Measurements from ENCODE around the gene CNTN4.

CNTN4 gene

GRCh38 chr3:2614578-2614977 is 515.9 kb downstream of the CNTN4 start:
- DNase-seq, result no peak

GRCh38 chr3:2615080-2615479 is 516.4 kb downstream of the CNTN4 start:
- no peak for DNase-seq

DNA sequence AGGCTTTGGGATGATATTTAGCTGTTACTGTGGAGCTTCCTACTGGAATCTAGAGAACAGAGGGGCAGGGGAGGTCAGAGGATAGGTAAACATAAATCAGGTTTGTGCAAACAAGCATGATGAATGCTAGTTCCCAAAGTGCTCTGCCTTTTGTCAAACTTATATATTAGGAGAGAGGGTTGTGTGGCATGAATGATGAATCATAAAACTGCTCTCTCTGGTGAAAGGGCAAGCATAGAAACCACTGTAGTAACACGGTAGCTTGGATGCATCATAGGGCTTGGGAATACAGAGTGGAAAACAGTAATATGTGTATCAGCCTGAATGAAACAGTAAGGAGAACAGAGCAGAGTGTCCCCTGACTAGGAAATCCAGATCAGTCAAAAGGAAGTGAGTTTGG is 524.8 kb downstream of the CNTN4 start:
- no peak for DNase-seq

GRCh38 chr3:2628117-2628516 is 529.5 kb downstream of the CNTN4 start:
- no peak for DNase-seq

- no peak for DNase-seq
Observed at GRCh38 chr3:2635511-2635910, 536.8 kb downstream of the CNTN4 start.

GRCh38 chr3:2643606-2644005 is 544.9 kb downstream of the CNTN4 start:
- no peak for DNase-seq

GRCh38 chr3:2645001-2645400 is 546.3 kb downstream of the CNTN4 start:
- no peak for DNase-seq

GRCh38 chr3:2650746-2651145 is 552.1 kb downstream of the CNTN4 start:
- DNase-seq, result no peak

GRCh38 chr3:2652386-2652785 is 553.7 kb downstream of the CNTN4 start:
- no peak for DNase-seq

DNA sequence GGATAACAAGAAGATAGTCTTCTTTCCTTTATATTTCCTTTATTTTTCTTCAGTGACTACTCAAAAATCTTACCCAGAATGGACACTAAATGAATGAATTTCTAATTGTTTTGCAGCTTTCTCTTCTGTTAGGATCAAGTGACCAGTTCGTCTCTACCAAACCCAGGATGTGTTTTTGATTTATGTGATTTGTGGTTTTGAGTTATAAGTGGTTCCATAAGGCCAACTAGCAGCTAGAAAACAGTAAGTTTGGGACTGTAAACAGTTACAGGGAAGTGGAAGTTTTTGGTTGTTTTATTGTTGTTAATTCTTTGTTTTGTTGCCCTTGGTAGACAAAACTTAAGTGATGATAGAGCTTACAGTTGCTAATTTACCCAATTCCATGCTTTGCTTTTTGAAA is 555.0 kb downstream of the CNTN4 start:
- no peak for DNase-seq

- no peak for DNase-seq
Observed at GRCh38 chr3:2655229-2655701, 556.6 kb downstream of the CNTN4 start.

- DNase-seq, result no peak
Observed at GRCh38 chr3:2656806-2657777, 558.4 kb downstream of the CNTN4 start.

DNA sequence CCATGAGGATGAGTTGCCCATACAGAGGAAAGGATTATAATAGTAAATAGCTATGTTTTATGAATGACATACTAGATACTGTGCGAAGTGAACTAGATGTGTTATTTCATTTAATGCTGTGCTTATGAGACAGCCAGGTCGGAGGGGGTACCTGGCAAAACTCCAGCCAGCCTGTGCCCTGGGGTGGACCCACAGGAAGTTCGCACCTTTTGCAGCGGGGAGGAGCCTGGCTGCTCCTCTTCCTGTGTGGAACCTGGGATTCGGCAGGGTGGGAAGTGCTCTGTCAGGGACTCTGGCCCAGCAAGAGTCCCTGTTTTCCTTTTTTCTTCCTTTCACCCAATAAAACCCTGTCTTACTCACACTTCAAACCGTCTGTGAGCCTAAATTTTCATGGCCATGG is 559.3 kb downstream of the CNTN4 start:
- DNase-seq, result no peak

DNA sequence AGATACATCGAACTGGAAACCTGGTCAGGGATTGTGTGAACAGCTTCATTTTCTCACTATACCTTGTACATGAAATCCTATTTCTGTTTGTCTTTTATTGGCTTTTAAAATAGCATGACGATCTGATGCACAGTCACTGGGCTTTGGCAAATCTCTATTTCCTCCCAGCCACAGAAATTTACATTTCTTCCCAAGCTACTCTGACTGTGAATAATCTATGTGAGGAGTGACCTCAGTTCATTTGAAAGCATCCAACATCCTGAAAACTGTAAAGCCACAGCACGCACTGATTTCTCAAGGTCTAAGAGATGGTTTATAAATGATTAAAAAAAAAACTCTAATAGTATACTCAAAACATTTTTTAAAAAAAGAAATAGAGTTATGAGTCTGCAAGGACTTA is 561.2 kb downstream of the CNTN4 start:
- DNase-seq, result no peak

- no peak for DNase-seq
Observed at GRCh38 chr3:2661078-2661477, 562.4 kb downstream of the CNTN4 start.

DNA sequence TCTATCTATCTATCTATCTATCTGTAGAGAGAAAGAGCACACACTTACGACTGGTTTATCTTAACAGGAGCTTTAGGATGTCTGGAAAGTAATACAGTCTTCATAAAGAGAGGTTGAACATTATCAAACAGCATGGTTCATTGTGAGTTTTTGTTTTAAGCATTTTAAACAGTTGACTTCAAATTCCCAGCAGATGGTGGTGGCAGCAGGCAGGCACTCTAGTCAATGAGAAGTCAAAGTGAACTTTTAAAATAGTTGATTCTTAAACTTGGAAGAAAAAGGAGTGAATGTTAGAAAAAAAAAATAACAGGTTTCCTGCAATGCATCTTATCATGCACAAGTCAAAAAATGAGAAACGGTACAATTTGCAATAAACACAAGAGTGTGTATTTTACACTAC is 578.8 kb downstream of the CNTN4 start:
- DNase-seq, result no peak

- DNase-seq, result no peak
Observed at GRCh38 chr3:2680236-2680635, 581.6 kb downstream of the CNTN4 start.

DNA sequence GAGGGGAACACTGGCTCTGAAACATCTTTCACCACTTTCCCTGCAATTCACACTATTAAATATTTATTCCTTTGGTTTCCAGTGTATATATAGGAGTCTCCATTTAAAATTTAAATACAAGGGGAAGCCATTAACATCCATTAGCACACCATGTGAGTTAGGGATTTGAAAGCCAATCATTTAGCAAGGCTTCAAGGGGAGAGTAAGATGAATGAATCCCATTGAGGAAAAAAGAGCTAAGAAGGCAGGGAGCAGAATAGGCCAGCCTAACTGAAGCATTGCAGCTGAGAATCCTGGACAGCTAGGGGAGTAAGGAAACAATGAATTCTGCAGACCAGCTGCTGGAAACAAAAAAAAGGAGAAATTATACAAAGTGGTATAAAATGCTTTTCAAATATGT is 585.4 kb downstream of the CNTN4 start:
- DNase-seq, result no peak

- DNase-seq, result no peak
Observed at GRCh38 chr3:2686816-2687502, 588.3 kb downstream of the CNTN4 start.

GRCh38 chr3:2697589-2697988 is 598.9 kb downstream of the CNTN4 start:
- DNase-seq, result no peak

- no peak for DNase-seq
Observed at GRCh38 chr3:2701471-2701870, 602.8 kb downstream of the CNTN4 start.

- no peak for DNase-seq
Observed at GRCh38 chr3:2706144-2706835, 607.6 kb downstream of the CNTN4 start.

GRCh38 chr3:2706836-2707210 is 608.2 kb downstream of the CNTN4 start:
- DNase-seq, result no peak

DNA sequence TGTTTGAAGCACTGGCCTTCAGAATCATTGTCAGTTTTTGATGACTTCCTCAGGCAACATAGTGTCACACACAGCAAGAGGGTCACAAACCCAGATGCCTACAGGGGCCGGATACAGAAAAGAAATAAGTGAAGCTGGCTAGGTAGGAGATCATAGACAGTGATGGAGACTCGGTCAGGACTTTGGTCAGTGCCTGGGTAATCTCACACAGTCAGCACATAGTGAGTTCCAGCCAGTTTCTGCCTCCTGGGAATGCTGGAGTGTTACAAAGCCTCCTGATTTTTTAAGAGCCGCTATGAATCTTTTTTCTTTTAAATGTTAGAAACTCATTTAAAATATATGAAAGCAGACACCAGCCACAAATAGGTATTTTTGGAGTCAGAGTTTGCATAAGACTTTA is 612.4 kb downstream of the CNTN4 start:
- no peak for DNase-seq

Data from inflammatory macrophage treated with lipopolysaccharide for 4 hours (primary cell).